ENCODE data around the gene HSPA14. TPM values are rescaled to one million over a fixed set of nuclear protein-coding genes. Genes with fewer than 3 reads are reported as not detected.
"Not testable (repeated sequence)": the region's sequence is repeated elsewhere in the genome, so short reads cannot be mapped to it uniquely, and the experiment has no call there.

The HSPA14 gene
- total and polyA plus RNA-seq, 4 donors, result 14.8 to 17.7 (median 16.5) TPM

DNA sequence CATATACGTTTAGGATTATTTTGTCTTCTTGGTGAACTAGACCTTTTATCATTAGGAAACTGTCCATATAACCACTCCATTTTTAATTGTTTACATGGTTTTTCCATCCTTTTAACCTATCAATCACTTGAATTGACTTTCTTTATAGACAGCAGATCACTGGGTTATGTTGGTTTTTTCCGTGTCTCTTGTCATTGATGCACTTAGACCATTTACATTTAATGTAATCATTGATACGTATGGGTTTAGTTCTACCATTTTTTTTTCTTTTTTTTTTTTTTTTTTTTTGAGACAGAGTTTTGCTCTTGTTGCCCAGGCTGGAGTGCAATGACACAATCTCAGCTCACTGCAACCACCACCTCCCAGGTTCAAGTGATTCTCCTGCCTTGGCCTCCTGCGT lies 69.5 kb downstream of the HSPA14 start:
- not testable (repeated sequence) for H3K9me3 ChIP-seq (ENCODE audit: control insufficient read depth, insufficient read depth, low read length); H3K27me3 ChIP-seq (ENCODE audit: control insufficient read depth, insufficient read depth, low read length); H3K27ac ChIP-seq (ENCODE audit: low read depth, low read length); DNase-seq (ENCODE audit: low read depth in 4 of 6, low spot score in 6 of 6); H3K4me3 ChIP-seq (ENCODE audit: low read depth, low read length); H3K4me1 ChIP-seq (ENCODE audit: control insufficient read depth, insufficient read depth, low read length)
- WGBS (ENCODE audit: insufficient coverage), result 100% methylated on average over 1 of the region's 4 CpGs
- peaks cover 18% of the 10 kb centered on the region for H3K36me3 ChIP-seq (ENCODE audit: control insufficient read depth, insufficient read depth, low read length)

DNA sequence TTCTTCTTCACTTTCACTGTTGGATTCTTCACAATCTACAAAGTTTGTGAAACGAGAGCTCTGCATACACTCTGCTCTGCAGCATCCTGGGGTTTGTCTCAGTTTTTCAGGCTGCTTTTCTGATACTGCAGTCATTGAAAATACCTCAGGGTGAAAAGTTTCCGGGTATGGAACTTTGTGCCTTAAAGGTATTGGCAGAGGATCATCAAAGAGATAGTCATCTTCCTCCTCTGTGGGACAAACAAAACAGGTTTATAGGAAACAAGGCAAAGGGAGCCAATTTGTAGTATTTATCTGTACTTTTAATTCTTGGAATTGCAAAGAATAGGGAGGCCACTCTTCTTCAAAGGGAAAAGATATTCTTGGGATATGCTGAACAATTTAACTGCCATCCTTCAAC lies 71.0 kb downstream of the HSPA14 start:
- no CpG with 5 or more reads among the region's 2 CpGs for WGBS (ENCODE audit: insufficient coverage)
- Histone ChIP-seq H3K27ac (ENCODE audit: low read depth, low read length) (no peak overlapping the region), H3K27me3 (ENCODE audit: control insufficient read depth, insufficient read depth, low read length) (no peaks in the 10 kb centered on the region), H3K9me3 (ENCODE audit: control insufficient read depth, insufficient read depth, low read length) (no peaks in the 10 kb centered on the region), H3K4me1 (ENCODE audit: control insufficient read depth, insufficient read depth, low read length) (no peaks in the 10 kb centered on the region), H3K36me3 (ENCODE audit: control insufficient read depth, insufficient read depth, low read length) (peaks cover 22% of the 10 kb centered on the region), H3K4me3 (ENCODE audit: low read depth, low read length) (no peak overlapping the region)
- DNase-seq (ENCODE audit: low read depth in 4 of 6, low spot score in 6 of 6), result no peak

DNA sequence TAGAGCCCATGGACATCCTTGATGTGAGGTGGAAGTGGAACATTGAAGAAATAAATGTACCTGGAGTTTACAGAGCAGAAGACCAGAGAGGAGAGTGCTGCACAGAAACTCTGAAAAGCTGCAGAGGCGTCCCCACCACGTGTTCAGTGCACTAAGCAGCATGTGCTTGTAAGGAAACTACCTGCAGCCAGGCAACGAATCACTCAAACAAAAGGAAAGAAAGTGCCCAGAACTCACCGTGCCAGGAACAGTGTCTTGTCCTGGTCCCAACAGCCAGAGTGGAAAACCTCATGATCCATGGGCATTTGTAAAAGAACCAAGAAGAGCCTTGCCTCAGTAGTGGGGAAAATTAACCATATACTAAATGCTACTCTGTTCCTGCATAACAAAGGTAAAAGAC lies 72.8 kb downstream of the HSPA14 start:
- Histone ChIP-seq H3K27ac (ENCODE audit: low read depth, low read length) (no peak overlapping the region), H3K36me3 (ENCODE audit: control insufficient read depth, insufficient read depth, low read length) (peaks cover 18% of the 10 kb centered on the region), H3K4me3 (ENCODE audit: low read depth, low read length) (no peak overlapping the region), H3K27me3 (ENCODE audit: control insufficient read depth, insufficient read depth, low read length) (no peaks in the 10 kb centered on the region), H3K4me1 (ENCODE audit: control insufficient read depth, insufficient read depth, low read length) (no peaks in the 10 kb centered on the region), H3K9me3 (ENCODE audit: control insufficient read depth, insufficient read depth, low read length) (peaks cover 2% of the 10 kb centered on the region)
- DNase-seq (ENCODE audit: low read depth in 4 of 6, low spot score in 6 of 6), result no peak
- WGBS (ENCODE audit: insufficient coverage), result 88% methylated on average over 3 of the region's 4 CpGs

DNA sequence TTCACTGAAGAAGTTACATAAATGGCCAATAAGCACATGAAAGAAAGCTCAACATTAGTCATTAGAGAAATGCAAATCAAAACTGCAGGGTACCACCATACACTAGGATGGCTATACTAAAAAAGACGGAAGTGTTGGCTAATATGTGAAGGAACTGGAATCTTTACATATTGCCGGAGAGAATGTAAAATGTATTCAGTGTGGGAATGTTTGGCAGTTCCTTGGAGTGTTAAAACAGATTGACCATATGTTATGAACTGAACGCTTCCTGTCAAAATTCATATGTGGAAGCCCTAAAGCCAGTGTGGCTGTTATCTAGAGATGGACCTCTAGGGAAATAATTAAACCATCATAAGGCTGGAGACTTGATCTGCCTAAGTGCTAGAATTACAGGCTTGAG lies 73.7 kb downstream of the HSPA14 start:
- Histone ChIP-seq H3K4me1 (ENCODE audit: control insufficient read depth, insufficient read depth, low read length) (no peaks in the 10 kb centered on the region), H3K4me3 (ENCODE audit: low read depth, low read length) (no peak overlapping the region), H3K27ac (ENCODE audit: low read depth, low read length) (no peak overlapping the region), H3K9me3 (ENCODE audit: control insufficient read depth, insufficient read depth, low read length) (peaks cover 2% of the 10 kb centered on the region), H3K27me3 (ENCODE audit: control insufficient read depth, insufficient read depth, low read length) (no peaks in the 10 kb centered on the region), H3K36me3 (ENCODE audit: control insufficient read depth, insufficient read depth, low read length) (peaks cover 17% of the 10 kb centered on the region)
- peak in 1 of 6 donors; percentile 57 for DNase-seq (ENCODE audit: low read depth in 4 of 6, low spot score in 6 of 6)
- WGBS (ENCODE audit: insufficient coverage), result 77% methylated on average over 2 of the region's 3 CpGs

DNA sequence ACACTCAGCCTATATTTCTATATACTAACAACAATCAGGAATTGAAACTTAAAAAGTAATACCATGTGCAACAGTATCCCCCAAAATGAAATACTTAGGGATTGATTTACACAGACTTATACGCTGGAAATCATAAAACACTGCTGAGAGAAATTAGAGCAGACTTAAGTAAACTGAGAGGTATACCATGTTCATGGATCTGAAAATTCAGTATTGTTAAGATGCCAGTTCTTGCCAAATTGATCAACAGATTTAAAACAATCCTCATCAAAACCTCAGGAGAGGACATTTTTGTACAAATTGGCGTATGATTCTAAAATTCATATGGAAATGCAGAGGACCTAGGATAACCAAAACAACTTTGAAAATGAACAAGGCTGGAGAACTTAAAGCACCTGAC lies 78.5 kb downstream of the HSPA14 start:
- H3K4me3 ChIP-seq (ENCODE audit: low read depth, low read length), result no peak overlapping the region
- peaks cover 2% of the 10 kb centered on the region for H3K9me3 ChIP-seq (ENCODE audit: control insufficient read depth, insufficient read depth, low read length)
- no peaks in the 10 kb centered on the region for H3K4me1 ChIP-seq (ENCODE audit: control insufficient read depth, insufficient read depth, low read length)
- peaks cover 19% of the 10 kb centered on the region for H3K36me3 ChIP-seq (ENCODE audit: control insufficient read depth, insufficient read depth, low read length)
- no peak overlapping the region for H3K27ac ChIP-seq (ENCODE audit: low read depth, low read length)
- H3K27me3 ChIP-seq (ENCODE audit: control insufficient read depth, insufficient read depth, low read length), result no peaks in the 10 kb centered on the region
- no peak for DNase-seq (ENCODE audit: low read depth in 4 of 6, low spot score in 6 of 6)
- WGBS (ENCODE audit: insufficient coverage), result no CpG with 5 or more reads among the region's 2 CpGs

DNA sequence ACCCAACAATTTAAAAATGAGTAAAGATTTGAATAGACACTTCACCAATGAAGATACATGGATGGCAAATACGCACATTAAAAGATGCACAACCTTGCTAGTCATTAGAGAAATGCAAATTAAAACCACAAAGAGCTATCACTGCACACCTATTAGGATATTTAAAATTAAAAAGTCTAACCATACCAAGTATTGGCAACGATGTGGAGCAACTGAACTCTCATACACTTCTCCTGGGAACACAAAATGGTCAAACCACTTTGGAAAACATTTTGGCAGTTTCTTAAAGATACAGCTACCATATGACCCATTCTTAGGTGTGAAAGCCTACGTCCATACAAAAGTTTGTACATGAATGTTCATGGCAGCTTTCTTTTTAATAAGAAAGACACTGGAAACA lies 79.7 kb downstream of the HSPA14 start:
- no CpG with 5 or more reads among the region's 3 CpGs for WGBS (ENCODE audit: insufficient coverage)
- H3K4me3 ChIP-seq (ENCODE audit: low read depth, low read length), result no peak overlapping the region
- H3K4me1 ChIP-seq (ENCODE audit: control insufficient read depth, insufficient read depth, low read length), result no peaks in the 10 kb centered on the region
- H3K27me3 ChIP-seq (ENCODE audit: control insufficient read depth, insufficient read depth, low read length), result no peaks in the 10 kb centered on the region
- DNase-seq (ENCODE audit: low read depth in 4 of 6, low spot score in 6 of 6), result no peak
- H3K36me3 ChIP-seq (ENCODE audit: control insufficient read depth, insufficient read depth, low read length), result peaks cover 19% of the 10 kb centered on the region
- H3K9me3 ChIP-seq (ENCODE audit: control insufficient read depth, insufficient read depth, low read length), result peaks cover 2% of the 10 kb centered on the region
- H3K27ac ChIP-seq (ENCODE audit: low read depth, low read length), result no peak overlapping the region

DNA sequence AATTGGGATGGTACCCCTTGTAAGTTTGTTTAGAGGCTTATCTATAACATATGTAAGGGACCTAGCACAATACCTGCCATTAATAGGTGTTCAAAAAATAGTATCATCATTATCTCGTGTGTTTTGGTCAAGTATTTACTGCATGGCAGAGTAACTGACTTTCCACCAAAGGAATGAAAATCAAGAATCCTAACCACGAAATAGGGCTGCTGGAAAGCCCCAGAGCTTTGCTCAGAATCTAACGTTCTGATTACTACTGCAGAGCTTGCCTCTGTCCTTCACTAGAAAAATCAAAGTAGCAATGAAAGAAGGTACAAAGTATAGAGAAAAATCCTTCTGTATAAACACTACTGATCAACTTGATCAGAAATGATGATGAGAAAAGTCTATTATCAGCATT lies 80.9 kb downstream of the HSPA14 start:
- no peaks in the 10 kb centered on the region for H3K4me1 ChIP-seq (ENCODE audit: control insufficient read depth, insufficient read depth, low read length)
- H3K4me3 ChIP-seq (ENCODE audit: low read depth, low read length), result no peak overlapping the region
- DNase-seq (ENCODE audit: low read depth in 4 of 6, low spot score in 6 of 6), result no peak
- no peaks in the 10 kb centered on the region for H3K27me3 ChIP-seq (ENCODE audit: control insufficient read depth, insufficient read depth, low read length)
- H3K27ac ChIP-seq (ENCODE audit: low read depth, low read length), result no peak overlapping the region
- WGBS (ENCODE audit: insufficient coverage), result no CpG with 5 or more reads among the region's 3 CpGs
- H3K9me3 ChIP-seq (ENCODE audit: control insufficient read depth, insufficient read depth, low read length), result peaks cover 2% of the 10 kb centered on the region
- peaks cover 21% of the 10 kb centered on the region for H3K36me3 ChIP-seq (ENCODE audit: control insufficient read depth, insufficient read depth, low read length)

Other genes with a start within 250 kb of the HSPA14 start
- 10 to 100 TPM; 49.2 to 56.9 TPM for gene FAM107B, start 63.4 kb upstream of the HSPA14 start, total RNA-seq
- gene FAM107B, start 63.4 kb upstream of the HSPA14 start, polyA plus RNA-seq (ENCODE audit: insufficient read length in 2 of 2), result 10 to 100 TPM; 36.4 to 44.9 TPM
- gene CDNF, start 269 bp upstream of the HSPA14 start, total RNA-seq, result 1 to 10 TPM in 1 of 2 donors, under 1 TPM in 1; 0.50 to 2.9 TPM
- gene CDNF, start 269 bp upstream of the HSPA14 start, polyA plus RNA-seq (ENCODE audit: insufficient read length in 2 of 2), result 1 to 10 TPM; 1.5 to 1.8 TPM
- 10 to 100 TPM; 18.2 to 27.7 TPM for gene MSANTD7, start within 50 bp of the HSPA14 start, total RNA-seq
- gene MSANTD7, start within 50 bp of the HSPA14 start, polyA plus RNA-seq (ENCODE audit: insufficient read length in 2 of 2), result 10 to 100 TPM; 16.1 to 17.7 TPM
- 10 to 100 TPM; 16.5 to 19.4 TPM for gene SUV39H2, start 40.6 kb downstream of the HSPA14 start, total RNA-seq
- gene SUV39H2, start 40.6 kb downstream of the HSPA14 start, polyA plus RNA-seq (ENCODE audit: insufficient read length in 2 of 2), result 10 to 100 TPM; 14.4 to 15.1 TPM
- gene DCLRE1C, start 115.8 kb downstream of the HSPA14 start, total RNA-seq, result 10 to 100 TPM; 13.4 to 14.2 TPM
- 10 to 100 TPM in 1 of 2 donors, 1 to 10 TPM in 1; 10.0 to 13.1 TPM for gene DCLRE1C, start 115.8 kb downstream of the HSPA14 start, polyA plus RNA-seq (ENCODE audit: insufficient read length in 2 of 2)
- gene MEIG1, start 121.1 kb downstream of the HSPA14 start, total RNA-seq, result 1 to 10 TPM in 1 of 2 donors, not detected in 1; 1.2 TPM
- gene MEIG1, start 121.1 kb downstream of the HSPA14 start, polyA plus RNA-seq (ENCODE audit: insufficient read length in 2 of 2), result 1 to 10 TPM; 1.9 to 2.6 TPM
- gene OLAH, start 205.6 kb downstream of the HSPA14 start, total RNA-seq, result 1 to 10 TPM in 1 of 2 donors, under 1 TPM in 1; 0.79 to 7.4 TPM
- gene OLAH, start 205.6 kb downstream of the HSPA14 start, polyA plus RNA-seq (ENCODE audit: insufficient read length in 2 of 2), result 1 to 10 TPM in 1 of 2 donors, under 1 TPM in 1; 0.84 to 1.9 TPM